Measurements from ENCODE around the gene ARHGEF6.

DNA sequence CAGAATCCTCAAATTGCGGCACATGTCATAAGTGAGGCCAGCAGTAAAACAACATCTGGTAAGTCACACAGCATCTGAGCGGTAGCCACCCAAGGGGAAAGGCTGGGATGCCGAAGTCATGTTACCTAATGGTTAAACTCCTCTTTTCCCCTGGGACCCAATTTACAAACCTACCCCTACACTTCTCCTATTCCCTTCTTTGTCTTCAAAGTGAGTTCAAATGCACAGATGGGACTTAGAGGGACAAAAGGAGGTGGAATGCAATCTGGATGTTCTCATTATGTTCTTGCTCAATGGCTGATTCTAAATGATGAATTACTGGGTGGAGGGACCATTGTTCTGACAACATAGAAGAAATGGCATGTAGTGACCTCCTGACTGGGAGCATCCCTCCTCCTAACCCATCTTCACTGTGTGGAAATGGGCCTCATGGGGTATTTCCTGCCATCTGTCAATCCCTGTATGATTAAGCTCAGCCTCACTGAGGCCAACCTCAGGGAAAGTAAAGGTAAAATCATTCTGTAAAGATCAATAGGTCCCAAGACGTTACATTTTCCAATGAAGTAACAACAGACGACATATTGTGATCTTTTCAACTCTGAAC lies 124.3 kb downstream of the ARHGEF6 start:
- TF ChIP-seq, protein P1, sequence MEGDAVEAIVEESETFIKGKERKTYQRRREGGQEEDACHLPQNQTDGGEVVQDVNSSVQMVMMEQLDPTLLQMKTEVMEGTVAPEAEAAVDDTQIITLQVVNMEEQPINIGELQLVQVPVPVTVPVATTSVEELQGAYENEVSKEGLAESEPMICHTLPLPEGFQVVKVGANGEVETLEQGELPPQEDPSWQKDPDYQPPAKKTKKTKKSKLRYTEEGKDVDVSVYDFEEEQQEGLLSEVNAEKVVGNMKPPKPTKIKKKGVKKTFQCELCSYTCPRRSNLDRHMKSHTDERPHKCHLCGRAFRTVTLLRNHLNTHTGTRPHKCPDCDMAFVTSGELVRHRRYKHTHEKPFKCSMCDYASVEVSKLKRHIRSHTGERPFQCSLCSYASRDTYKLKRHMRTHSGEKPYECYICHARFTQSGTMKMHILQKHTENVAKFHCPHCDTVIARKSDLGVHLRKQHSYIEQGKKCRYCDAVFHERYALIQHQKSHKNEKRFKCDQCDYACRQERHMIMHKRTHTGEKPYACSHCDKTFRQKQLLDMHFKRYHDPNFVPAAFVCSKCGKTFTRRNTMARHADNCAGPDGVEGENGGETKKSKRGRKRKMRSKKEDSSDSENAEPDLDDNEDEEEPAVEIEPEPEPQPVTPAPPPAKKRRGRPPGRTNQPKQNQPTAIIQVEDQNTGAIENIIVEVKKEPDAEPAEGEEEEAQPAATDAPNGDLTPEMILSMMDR (IDR thresholded peaks at IDR 0.05) = no peak
- no peak for TF ChIP-seq POLR2A (IDR thresholded peaks at IDR 0.05)

All from right lobe of liver (tissue), 4 donors.